ENCODE data around the gene YAP1.

DNA sequence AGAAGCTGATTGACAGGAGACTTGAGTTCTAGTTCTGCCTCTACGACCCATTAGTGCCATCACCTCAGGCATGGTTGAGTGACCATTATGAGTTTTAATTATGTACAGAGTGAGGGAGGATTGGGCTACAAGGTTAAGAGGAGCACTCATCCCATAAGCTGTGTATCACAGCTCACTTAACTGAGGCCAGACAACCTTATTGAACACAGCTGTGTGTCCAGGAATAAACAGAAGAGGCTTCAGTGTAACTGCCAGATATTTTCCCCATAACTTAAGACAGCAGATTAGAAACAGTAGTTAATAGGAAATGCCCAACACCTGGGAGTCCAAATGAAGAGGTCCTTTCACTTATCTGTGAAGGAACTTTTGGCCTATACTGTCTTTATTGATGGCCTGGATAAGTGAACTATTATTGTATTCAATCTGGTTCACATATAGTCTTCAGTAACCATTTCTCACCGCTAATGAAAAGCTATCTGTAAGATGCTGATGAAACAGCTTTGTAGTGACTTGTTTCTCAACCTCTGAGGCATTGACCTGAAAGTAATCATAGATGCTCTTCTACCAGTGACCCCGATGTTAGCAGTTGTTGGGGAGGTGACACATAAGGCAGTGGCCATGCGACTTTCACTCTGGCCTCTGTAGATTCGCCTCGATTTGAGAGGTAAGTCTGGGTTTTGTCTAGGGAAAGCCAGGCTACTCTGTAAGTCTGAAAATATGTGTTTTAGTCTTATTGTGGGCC is 41.7 kb downstream of the YAP1 start:
- TF ChIP-seq EZH2 (optimal IDR thresholded peaks at IDR 0.05; ENCODE audit: low read depth, low read length): no peak
- TF ChIP-seq, protein P1, sequence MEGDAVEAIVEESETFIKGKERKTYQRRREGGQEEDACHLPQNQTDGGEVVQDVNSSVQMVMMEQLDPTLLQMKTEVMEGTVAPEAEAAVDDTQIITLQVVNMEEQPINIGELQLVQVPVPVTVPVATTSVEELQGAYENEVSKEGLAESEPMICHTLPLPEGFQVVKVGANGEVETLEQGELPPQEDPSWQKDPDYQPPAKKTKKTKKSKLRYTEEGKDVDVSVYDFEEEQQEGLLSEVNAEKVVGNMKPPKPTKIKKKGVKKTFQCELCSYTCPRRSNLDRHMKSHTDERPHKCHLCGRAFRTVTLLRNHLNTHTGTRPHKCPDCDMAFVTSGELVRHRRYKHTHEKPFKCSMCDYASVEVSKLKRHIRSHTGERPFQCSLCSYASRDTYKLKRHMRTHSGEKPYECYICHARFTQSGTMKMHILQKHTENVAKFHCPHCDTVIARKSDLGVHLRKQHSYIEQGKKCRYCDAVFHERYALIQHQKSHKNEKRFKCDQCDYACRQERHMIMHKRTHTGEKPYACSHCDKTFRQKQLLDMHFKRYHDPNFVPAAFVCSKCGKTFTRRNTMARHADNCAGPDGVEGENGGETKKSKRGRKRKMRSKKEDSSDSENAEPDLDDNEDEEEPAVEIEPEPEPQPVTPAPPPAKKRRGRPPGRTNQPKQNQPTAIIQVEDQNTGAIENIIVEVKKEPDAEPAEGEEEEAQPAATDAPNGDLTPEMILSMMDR (IDR thresholded peaks at IDR 0.05; ENCODE audit: low read length): no peak

Measured in MM.1S (cell line).